Skeletal muscle satellite cell (primary cell): ENCODE results near the gene KLRG1. TPM values are rescaled to one million over a fixed set of nuclear protein-coding genes. Genes with fewer than 3 reads are reported as not detected.
A peak's percentile ranks its signal among the peaks of the same experiment; 100 is the strongest.

Experiments
- H3K27me3 ChIP-seq: 2 replicates; pipeline ENCODE4 v1.7.0; 2013; ENCODE audit warnings: low read length; ENCODE audit not compliant: control insufficient read depth, insufficient read depth
- H3K36me3 ChIP-seq: 2 replicates; pipeline ENCODE4 v1.7.0; 2013; ENCODE audit warnings: mild to moderate bottlenecking, control low read depth, low read length; ENCODE audit not compliant: insufficient read depth
- H3K4me1 ChIP-seq: 2 replicates; pipeline ENCODE4 v1.7.0; 2013; ENCODE audit warnings: low read length; ENCODE audit not compliant: control insufficient read depth, insufficient read depth
- H3K4me2 ChIP-seq: 2 replicates; pipeline ENCODE4 v1.7.0; 2013; ENCODE audit warnings: mild to moderate bottlenecking, low read length
- H3K4me3 ChIP-seq: 2 replicates; pipeline ENCODE4 v1.7.0; 2013; ENCODE audit warnings: low read length
- H3K9ac ChIP-seq: 2 replicates; pipeline ENCODE4 v1.7.0; 2013; ENCODE audit warnings: mild to moderate bottlenecking, low read depth, low read length, moderate library complexity
- H3K9me3 ChIP-seq: replicated peaks from 2 replicates; pipeline ENCODE4 v1.7.0; 2013; ENCODE audit warnings: mild to moderate bottlenecking, control low read depth, low read length
- total RNA-seq: library from RNA; depleted of rRNA; stranded (reverse); fragments of >200 nt; gene quantifications from 2 replicates; pipeline ENCODE4 v1.2.3, GENCODE V29; 2012; rRNA removed

The KLRG1 gene
- total RNA-seq: 0.76 and 2.2 TPM in 2 replicates

GRCh38 chr12:8989413-8989812 lies at the start of gene KLRG1:
Gene KLRG1 (plus strand): TSS chr12:8989546. CDS start chr12:8989636, 90 bp downstream.
- no peak within 1 kb of the TSS for H3K4me2 ChIP-seq
- no peak within 1 kb of the TSS for H3K9ac ChIP-seq
- H3K4me3 ChIP-seq: no peak within 1 kb of the TSS
- no peaks in the 10 kb centered on the region for H3K36me3 ChIP-seq
- H3K27me3 ChIP-seq: no peaks in the 10 kb centered on the region
- no peaks in the 10 kb centered on the region for H3K9me3 ChIP-seq
- no peaks in the 10 kb centered on the region for H3K4me1 ChIP-seq

- Histone ChIP-seq H3K36me3 (peaks cover 50% of the 10 kb centered on the region), H3K4me2 (no peak overlapping the region), H3K4me3 (no peak overlapping the region), H3K9me3 (no peaks in the 10 kb centered on the region), H3K4me1 (no peaks in the 10 kb centered on the region), H3K27me3 (no peaks in the 10 kb centered on the region), H3K9ac (no peak overlapping the region)
Measured at GRCh38 chr12:8941691-8942478, 47.5 kb upstream of the KLRG1 start.

DNA sequence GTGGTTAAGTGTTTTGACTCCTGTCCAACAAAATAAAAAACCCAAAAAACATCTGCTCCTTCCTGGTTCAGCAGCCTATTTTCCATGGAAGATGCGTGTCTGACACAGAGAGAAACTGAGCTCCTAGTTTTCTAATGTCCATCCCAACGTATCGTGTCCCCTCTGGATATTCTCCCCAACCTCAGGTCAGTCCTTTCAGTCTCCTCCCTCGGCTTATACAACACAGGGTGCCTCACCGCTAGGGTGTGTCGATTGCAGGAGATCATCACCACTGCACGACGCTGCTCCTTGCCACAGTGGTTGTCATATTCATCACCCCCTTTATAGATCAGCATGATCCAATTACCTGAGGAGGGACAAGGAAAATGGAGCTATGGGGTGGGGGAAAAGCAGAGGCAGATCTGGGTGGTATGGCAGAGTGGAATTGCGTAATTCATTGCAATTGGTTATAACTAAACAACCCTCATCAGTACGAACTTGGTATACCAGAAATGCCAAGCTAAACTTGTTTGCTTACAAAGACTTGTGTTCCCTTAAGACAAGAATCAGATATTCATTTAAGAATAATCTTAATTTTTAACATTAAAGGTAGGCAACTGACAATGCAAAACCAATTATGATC lies 45.7 kb upstream of the KLRG1 start:
- no peak overlapping the region for H3K4me2 ChIP-seq
- no peaks in the 10 kb centered on the region for H3K9me3 ChIP-seq
- H3K4me1 ChIP-seq: peaks cover 4% of the 10 kb centered on the region
- no peaks in the 10 kb centered on the region for H3K27me3 ChIP-seq
- no peak overlapping the region for H3K9ac ChIP-seq
- H3K36me3 ChIP-seq: peaks cover 46% of the 10 kb centered on the region
- H3K4me3 ChIP-seq: no peak overlapping the region

DNA sequence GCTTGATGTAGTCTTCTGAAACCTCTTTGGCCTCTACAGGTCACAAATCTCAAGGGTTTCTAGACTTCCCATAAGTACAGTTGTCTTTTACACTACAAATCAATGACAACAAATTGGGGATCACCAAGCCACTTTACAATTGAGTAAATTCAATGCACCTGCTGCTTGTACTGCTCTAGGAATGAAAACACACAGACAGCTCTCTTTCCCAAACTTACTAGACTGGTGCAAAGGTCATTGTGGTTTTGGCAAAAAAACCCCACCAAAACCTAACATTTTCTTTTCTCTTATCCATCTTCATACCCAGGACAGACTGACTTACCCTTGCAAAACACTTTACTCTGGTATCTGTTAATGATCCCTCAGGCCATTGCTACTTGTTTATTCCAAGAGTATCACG lies 42.6 kb upstream of the KLRG1 start:
- H3K36me3 ChIP-seq: peaks cover 39% of the 10 kb centered on the region
- H3K4me3 ChIP-seq: no peak overlapping the region
- H3K9me3 ChIP-seq: no peaks in the 10 kb centered on the region
- H3K4me1 ChIP-seq: peaks cover 4% of the 10 kb centered on the region
- H3K9ac ChIP-seq: no peak overlapping the region
- H3K4me2 ChIP-seq: peak overlapping the region; percentile 81
- H3K27me3 ChIP-seq: no peaks in the 10 kb centered on the region

DNA sequence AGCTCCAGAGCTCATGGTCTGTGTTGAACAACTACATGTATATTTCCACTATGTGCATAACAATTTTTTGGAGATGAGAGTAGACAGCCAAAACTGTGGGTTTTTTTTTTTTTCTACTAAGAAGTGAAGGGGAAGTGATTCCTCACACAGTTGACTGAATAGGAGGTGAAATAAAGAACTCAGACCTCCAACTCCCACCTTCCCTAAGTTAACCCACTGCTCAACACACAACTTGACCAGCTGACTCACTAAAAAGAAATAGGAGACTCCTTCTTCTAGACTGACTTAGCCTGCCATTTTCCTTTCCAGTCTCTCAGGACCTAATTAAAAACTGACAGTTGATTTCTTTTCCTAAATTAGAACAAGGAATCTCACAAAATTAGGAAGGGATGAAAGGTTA lies 41.6 kb upstream of the KLRG1 start:
- H3K27me3 ChIP-seq: no peaks in the 10 kb centered on the region
- peaks cover 4% of the 10 kb centered on the region for H3K4me1 ChIP-seq
- peaks cover 29% of the 10 kb centered on the region for H3K36me3 ChIP-seq
- H3K9me3 ChIP-seq: no peaks in the 10 kb centered on the region
- H3K9ac ChIP-seq: peak overlapping the region; percentile 88
- peak overlapping the region; percentile 77 for H3K4me3 ChIP-seq
- H3K4me2 ChIP-seq: peak overlapping the region; percentile 81

GRCh38 chr12:8948701-8949341 lies 40.5 kb upstream of the KLRG1 start:
- H3K4me1 ChIP-seq: peaks cover 4% of the 10 kb centered on the region

GRCh38 chr12:8949342-8950220 lies 39.8 kb upstream of the KLRG1 start, which contains the start of gene M6PR:
Gene M6PR (minus strand): TSS chr12:8949645. CDS start chr12:8946404, 3,241 bp downstream.
- Histone ChIP-seq H3K4me3 (peak within 1 kb of the TSS; percentile 77), H3K4me2 (peak within 1 kb of the TSS; percentile 81), H3K27me3 (no peaks in the 10 kb centered on the region), H3K9ac (peak within 1 kb of the TSS; percentile 88), H3K4me1 (peaks cover 4% of the 10 kb centered on the region), H3K36me3 (peaks cover 19% of the 10 kb centered on the region), H3K9me3 (no peaks in the 10 kb centered on the region)

More at GRCh38 chr12:8948701-8949341, 40.5 kb upstream of the KLRG1 start:
- H3K9ac ChIP-seq: peak overlapping the region; percentile 88
- peaks cover 20% of the 10 kb centered on the region for H3K36me3 ChIP-seq
- H3K4me2 ChIP-seq: peak overlapping the region; percentile 81
- H3K9me3 ChIP-seq: no peaks in the 10 kb centered on the region
- peak overlapping the region; percentile 77 for H3K4me3 ChIP-seq
- no peaks in the 10 kb centered on the region for H3K27me3 ChIP-seq

- Histone ChIP-seq H3K9ac (peak overlapping the region; percentile 88), H3K4me1 (peaks cover 4% of the 10 kb centered on the region)
Measured at GRCh38 chr12:8950221-8950527, 39.2 kb upstream of the KLRG1 start.

DNA sequence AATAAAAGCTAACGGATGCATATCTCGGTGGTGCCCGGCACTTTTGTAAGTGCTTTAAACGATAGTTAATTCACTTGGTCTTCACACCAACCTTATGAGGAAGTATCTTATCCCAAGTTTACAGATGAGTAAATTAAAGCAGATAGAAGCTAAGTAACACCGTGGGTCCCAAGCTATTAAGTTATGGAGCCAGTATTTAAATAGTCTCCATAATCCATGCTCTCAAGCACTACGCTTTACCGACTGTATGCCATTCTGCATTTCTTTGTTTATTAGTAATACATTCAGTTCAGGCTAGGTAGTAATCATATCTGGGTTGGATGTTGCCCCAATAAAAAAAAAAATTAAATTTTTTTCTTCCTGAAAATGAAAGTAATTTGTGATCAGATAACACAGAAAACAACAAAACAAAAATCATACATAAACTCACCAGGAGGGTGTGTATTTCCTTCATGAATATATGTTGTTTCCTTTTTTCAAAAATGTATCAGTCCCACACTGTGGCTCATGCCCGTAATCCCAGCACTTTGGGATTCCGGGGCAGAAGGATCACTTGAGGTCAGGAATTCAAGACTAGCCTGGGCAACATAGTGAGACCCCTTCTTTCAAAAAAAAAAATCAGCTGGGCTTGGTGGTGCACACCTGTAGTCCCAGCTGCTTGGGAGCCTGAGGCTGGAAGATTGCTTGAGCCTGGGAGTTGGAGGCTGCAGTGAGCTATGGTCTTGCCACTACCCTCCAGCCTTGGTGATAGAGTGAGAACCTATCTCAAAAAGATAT lies 38.5 kb upstream of the KLRG1 start:
- Histone ChIP-seq H3K9ac (peak overlapping the region; percentile 88), H3K4me1 (peaks cover 4% of the 10 kb centered on the region), H3K4me3 (peak overlapping the region; percentile 77), H3K36me3 (peaks cover 11% of the 10 kb centered on the region), H3K4me2 (peak overlapping the region; percentile 81), H3K27me3 (no peaks in the 10 kb centered on the region), H3K9me3 (no peaks in the 10 kb centered on the region)

More at GRCh38 chr12:8950221-8950527, 39.2 kb upstream of the KLRG1 start:
- H3K4me3 ChIP-seq: peak overlapping the region; percentile 77
- no peaks in the 10 kb centered on the region for H3K9me3 ChIP-seq
- H3K36me3 ChIP-seq: peaks cover 17% of the 10 kb centered on the region
- H3K4me2 ChIP-seq: peak overlapping the region; percentile 81
- H3K27me3 ChIP-seq: no peaks in the 10 kb centered on the region

DNA sequence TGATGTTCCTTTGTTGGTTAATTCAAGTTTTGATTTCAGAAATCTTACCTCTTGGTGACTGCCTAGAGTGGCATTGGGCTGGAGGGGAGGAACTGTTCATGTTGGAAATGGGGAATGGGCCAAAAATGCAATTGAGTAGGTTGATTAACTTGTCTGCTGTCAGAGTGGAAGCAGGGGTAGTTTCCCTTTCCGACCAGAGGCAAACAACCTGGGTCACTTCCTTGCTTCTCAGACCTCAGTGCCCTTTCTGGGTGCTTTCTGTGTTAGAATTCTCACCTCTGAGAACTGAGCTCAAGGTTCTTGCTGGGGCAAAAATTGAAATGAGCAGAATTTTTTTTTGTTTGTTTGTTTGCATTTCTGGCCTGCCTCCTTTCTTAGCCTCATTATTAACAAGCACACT lies 37.6 kb upstream of the KLRG1 start:
- Histone ChIP-seq H3K27me3 (no peaks in the 10 kb centered on the region), H3K9me3 (no peaks in the 10 kb centered on the region), H3K4me3 (no peak overlapping the region), H3K9ac (no peak overlapping the region), H3K4me2 (no peak overlapping the region), H3K36me3 (peaks cover 2% of the 10 kb centered on the region), H3K4me1 (peaks cover 4% of the 10 kb centered on the region)
